ENCODE results near the gene AVL9.

GRCh38 chr7:32609463-32609862 is 114.2 kb downstream of the AVL9 start:
- TF ChIP-seq EZH2 (IDR thresholded peaks at IDR 0.05) (no peak), CTCF (IDR thresholded peaks at IDR 0.05) (no peak), EZH2phosphoT487 (IDR thresholded peaks at IDR 0.05) (no peak)

All from neural progenitor cell (in vitro differentiated cells).